ENCODE data around the gene LORICRIN. TPM values are rescaled to one million over a fixed set of nuclear protein-coding genes. Genes with fewer than 3 reads are reported as not detected.

The LORICRIN gene
- total RNA-seq, 2 donors from 2014 or later = not detected

DNA sequence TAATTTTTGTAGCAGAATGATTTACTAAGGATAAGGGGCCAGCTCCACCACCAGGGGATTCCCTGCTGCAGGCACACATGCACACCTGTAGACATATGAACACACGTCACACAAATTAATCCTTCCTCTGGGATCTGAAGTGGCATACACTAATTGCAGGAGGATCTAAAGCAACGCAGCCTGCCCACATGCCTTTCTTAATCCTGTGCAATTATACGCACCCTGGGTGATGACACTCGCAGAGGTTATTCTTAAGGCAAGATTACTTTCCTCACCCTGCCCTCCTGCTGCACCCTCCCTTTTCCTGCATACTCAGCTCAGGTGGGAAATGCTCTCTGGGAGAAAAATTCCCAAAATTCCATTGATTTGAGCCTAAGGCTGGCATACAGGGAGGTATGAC lies 7.5 kb upstream of the LORICRIN start:
- no peaks in the 10 kb centered on the region for H3K36me3 ChIP-seq (ENCODE audit: control insufficient read depth, insufficient read depth, low read length)
- H3K27me3 Mint-ChIP-seq (ENCODE audit: insufficient read depth) = peaks cover 17% of the 10 kb centered on the region
- peaks cover 7% of the 10 kb centered on the region for H3K27me3 ChIP-seq (ENCODE audit: control insufficient read depth, insufficient read depth, low read length, poor library complexity, severe bottlenecking)

DNA sequence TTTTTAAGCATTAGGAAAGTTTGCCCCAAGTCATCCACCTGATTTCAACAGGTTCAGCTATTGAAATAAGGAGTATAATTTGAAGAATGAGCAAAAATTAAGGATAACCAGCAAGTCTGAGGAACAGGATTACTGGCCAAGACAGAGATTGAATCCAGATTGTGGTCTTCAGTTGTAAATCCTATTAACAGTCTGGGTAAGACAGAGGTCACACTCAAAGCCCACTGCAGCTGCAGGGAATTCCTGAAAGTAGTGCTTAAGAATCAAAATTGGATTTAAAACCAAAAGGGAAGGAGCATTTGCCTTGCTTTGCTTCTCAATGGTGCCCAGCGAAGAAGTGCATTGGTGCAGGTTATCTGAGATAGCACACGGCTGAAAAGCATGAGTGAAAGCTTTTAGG lies 6.4 kb upstream of the LORICRIN start:
- Histone ChIP-seq H3K27ac (ENCODE audit: low read depth, low read length) (no peak overlapping the region), H3K36me3 (ENCODE audit: control insufficient read depth, insufficient read depth, low read length) (no peaks in the 10 kb centered on the region), H3K9me3 (ENCODE audit: control insufficient read depth, low read length) (no peaks in the 10 kb centered on the region), H3K9ac (ENCODE audit: extremely low read depth, low read length, poor library complexity, severe bottlenecking) (no peak overlapping the region), H3K4me1 (ENCODE audit: control insufficient read depth, insufficient read depth, low read length) (peaks cover 3% of the 10 kb centered on the region), H3K4me3 (ENCODE audit: low read length) (no peak overlapping the region), H3K27me3 (ENCODE audit: control insufficient read depth, insufficient read depth, low read length, poor library complexity, severe bottlenecking) (peaks cover 12% of the 10 kb centered on the region)
- no peak for DNase-seq
- no peak overlapping the region for H3K27ac Mint-ChIP-seq
- WGBS, 2 experiments (ENCODE audit: insufficient coverage in 1 of 2, insufficient read length in 1 of 2) = 83 to 87% methylated on average over 2 of the region's 2 CpGs
- peaks cover 12% of the 10 kb centered on the region for H3K27me3 Mint-ChIP-seq (ENCODE audit: insufficient read depth)
- H3K4me1 Mint-ChIP-seq = no peaks in the 10 kb centered on the region
- H3K9me3 Mint-ChIP-seq = no peaks in the 10 kb centered on the region
- TF ChIP-seq, protein P1, sequence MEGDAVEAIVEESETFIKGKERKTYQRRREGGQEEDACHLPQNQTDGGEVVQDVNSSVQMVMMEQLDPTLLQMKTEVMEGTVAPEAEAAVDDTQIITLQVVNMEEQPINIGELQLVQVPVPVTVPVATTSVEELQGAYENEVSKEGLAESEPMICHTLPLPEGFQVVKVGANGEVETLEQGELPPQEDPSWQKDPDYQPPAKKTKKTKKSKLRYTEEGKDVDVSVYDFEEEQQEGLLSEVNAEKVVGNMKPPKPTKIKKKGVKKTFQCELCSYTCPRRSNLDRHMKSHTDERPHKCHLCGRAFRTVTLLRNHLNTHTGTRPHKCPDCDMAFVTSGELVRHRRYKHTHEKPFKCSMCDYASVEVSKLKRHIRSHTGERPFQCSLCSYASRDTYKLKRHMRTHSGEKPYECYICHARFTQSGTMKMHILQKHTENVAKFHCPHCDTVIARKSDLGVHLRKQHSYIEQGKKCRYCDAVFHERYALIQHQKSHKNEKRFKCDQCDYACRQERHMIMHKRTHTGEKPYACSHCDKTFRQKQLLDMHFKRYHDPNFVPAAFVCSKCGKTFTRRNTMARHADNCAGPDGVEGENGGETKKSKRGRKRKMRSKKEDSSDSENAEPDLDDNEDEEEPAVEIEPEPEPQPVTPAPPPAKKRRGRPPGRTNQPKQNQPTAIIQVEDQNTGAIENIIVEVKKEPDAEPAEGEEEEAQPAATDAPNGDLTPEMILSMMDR (conservative IDR thresholded peaks at IDR 0.05) = no peak
- H3K4me3 Mint-ChIP-seq = no peak overlapping the region
- no peaks in the 10 kb centered on the region for H3K36me3 Mint-ChIP-seq (ENCODE audit: low read depth)

More for the DNA sequence above, 7.5 kb upstream of the LORICRIN start:
- H3K27ac Mint-ChIP-seq = no peak overlapping the region
- TF ChIP-seq, protein P1 (conservative IDR thresholded peaks at IDR 0.05) = no peak
- Histone ChIP-seq H3K4me3 (ENCODE audit: low read length) (no peak overlapping the region), H3K9ac (ENCODE audit: extremely low read depth, low read length, poor library complexity, severe bottlenecking) (no peak overlapping the region), H3K9me3 (ENCODE audit: control insufficient read depth, low read length) (no peaks in the 10 kb centered on the region), H3K27ac (ENCODE audit: low read depth, low read length) (no peak overlapping the region), H3K4me1 (ENCODE audit: control insufficient read depth, insufficient read depth, low read length) (peaks cover 3% of the 10 kb centered on the region)
- 84 to 92% methylated on average over 4 of the region's 4 CpGs for WGBS, 2 experiments (ENCODE audit: insufficient coverage in 1 of 2, insufficient read length in 1 of 2)
- H3K36me3 Mint-ChIP-seq (ENCODE audit: low read depth) = no peaks in the 10 kb centered on the region
- no peaks in the 10 kb centered on the region for H3K4me1 Mint-ChIP-seq
- no peak overlapping the region for H3K4me3 Mint-ChIP-seq
- no peak for DNase-seq
- no peaks in the 10 kb centered on the region for H3K9me3 Mint-ChIP-seq

DNA sequence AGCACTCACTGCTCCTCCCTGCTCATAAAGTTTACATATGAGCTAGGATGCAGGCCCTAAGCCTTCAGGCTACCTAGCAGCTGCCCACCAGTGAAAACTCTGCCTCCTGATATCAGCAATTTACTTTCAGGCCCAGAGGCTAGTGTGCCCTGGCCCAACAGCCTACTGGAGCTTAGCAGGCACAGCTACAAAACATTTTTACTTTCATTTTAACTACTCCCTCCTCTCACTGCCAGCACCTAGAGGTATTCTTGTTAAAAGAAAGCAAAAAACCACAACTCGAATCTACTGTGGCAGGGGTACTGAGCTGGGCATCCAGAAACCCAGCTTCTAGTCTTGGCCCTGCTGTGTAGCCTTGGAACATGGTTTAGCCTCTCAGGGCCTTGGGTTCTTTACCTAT lies 5.8 kb upstream of the LORICRIN start:
- Histone ChIP-seq H3K9me3 (ENCODE audit: control insufficient read depth, low read length) (no peaks in the 10 kb centered on the region), H3K4me3 (ENCODE audit: low read length) (no peak overlapping the region), H3K9ac (ENCODE audit: extremely low read depth, low read length, poor library complexity, severe bottlenecking) (no peak overlapping the region), H3K27ac (ENCODE audit: low read depth, low read length) (no peak overlapping the region), H3K27me3 (ENCODE audit: control insufficient read depth, insufficient read depth, low read length, poor library complexity, severe bottlenecking) (peaks cover 18% of the 10 kb centered on the region), H3K36me3 (ENCODE audit: control insufficient read depth, insufficient read depth, low read length) (no peaks in the 10 kb centered on the region), H3K4me1 (ENCODE audit: control insufficient read depth, insufficient read depth, low read length) (peaks cover 3% of the 10 kb centered on the region)
- Mint-ChIP-seq H3K4me1 (no peaks in the 10 kb centered on the region), H3K4me3 (no peak overlapping the region), H3K27me3 (ENCODE audit: insufficient read depth) (peaks cover 18% of the 10 kb centered on the region), H3K36me3 (ENCODE audit: low read depth) (no peaks in the 10 kb centered on the region), H3K9me3 (no peaks in the 10 kb centered on the region), H3K27ac (no peak overlapping the region)
- 86% methylated on average over 1 of the region's 1 CpG for WGBS, 2 experiments (ENCODE audit: insufficient coverage in 1 of 2, insufficient read length in 1 of 2)
- TF ChIP-seq, protein P1 (conservative IDR thresholded peaks at IDR 0.05) = no peak
- DNase-seq = no peak
